ENCODE measurements around the gene FAM186B.

DNA sequence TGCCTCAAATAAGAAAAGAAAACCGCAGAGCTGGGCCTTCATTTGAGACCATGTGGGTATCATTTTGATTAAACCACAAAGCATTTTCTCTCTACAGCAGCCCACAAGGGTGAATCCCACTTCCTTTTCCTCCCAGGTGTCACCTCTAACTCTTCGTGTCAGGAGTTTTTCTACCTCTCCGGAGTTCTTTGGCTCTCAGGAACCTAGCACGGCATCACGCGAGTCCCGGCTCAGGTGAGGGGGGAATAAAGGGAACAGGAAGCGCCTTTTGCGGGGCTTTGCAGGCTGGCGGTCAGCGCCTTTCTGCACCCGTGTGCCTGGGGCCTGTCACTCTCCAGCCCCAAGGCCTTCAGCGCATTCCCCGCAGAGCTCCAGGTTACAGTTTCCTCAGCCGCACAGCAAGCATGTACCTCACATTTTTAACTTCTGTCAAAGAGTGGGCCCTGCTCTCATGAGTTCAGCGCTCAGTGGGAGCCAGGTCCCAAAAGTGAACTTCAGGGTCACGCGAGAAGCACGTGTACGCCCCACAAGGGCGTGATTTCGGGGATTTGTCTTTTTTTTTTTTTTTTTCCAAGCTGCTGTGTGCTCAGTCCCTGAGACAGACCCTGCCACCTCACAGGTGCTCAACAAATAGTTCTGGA is 17.2 kb upstream of the FAM186B start:
- TF ChIP-seq POLR2A (IDR thresholded peaks at IDR 0.05) = no peak
- TF ChIP-seq EP300 (IDR thresholded peaks at IDR 0.05) = no peak
- TF ChIP-seq, protein P1, sequence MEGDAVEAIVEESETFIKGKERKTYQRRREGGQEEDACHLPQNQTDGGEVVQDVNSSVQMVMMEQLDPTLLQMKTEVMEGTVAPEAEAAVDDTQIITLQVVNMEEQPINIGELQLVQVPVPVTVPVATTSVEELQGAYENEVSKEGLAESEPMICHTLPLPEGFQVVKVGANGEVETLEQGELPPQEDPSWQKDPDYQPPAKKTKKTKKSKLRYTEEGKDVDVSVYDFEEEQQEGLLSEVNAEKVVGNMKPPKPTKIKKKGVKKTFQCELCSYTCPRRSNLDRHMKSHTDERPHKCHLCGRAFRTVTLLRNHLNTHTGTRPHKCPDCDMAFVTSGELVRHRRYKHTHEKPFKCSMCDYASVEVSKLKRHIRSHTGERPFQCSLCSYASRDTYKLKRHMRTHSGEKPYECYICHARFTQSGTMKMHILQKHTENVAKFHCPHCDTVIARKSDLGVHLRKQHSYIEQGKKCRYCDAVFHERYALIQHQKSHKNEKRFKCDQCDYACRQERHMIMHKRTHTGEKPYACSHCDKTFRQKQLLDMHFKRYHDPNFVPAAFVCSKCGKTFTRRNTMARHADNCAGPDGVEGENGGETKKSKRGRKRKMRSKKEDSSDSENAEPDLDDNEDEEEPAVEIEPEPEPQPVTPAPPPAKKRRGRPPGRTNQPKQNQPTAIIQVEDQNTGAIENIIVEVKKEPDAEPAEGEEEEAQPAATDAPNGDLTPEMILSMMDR (IDR thresholded peaks at IDR 0.05) = no peak
- no peak for TF ChIP-seq POLR2AphosphoS5 (IDR thresholded peaks at IDR 0.05)
